CD4-positive, alpha-beta T cell treated with Interleukin-10 for 1 hour (primary cell): ENCODE results near the gene GRAMD1A.
"Not testable (repeated sequence)": the region's sequence is repeated elsewhere in the genome, so short reads cannot be mapped to it uniquely, and the experiment has no call there.

Source experiments
- DNase-seq: peaks from one replicate; pipeline ENCODE4 v3.0.0-alpha.2; 2020

The GRAMD1A gene

DNA sequence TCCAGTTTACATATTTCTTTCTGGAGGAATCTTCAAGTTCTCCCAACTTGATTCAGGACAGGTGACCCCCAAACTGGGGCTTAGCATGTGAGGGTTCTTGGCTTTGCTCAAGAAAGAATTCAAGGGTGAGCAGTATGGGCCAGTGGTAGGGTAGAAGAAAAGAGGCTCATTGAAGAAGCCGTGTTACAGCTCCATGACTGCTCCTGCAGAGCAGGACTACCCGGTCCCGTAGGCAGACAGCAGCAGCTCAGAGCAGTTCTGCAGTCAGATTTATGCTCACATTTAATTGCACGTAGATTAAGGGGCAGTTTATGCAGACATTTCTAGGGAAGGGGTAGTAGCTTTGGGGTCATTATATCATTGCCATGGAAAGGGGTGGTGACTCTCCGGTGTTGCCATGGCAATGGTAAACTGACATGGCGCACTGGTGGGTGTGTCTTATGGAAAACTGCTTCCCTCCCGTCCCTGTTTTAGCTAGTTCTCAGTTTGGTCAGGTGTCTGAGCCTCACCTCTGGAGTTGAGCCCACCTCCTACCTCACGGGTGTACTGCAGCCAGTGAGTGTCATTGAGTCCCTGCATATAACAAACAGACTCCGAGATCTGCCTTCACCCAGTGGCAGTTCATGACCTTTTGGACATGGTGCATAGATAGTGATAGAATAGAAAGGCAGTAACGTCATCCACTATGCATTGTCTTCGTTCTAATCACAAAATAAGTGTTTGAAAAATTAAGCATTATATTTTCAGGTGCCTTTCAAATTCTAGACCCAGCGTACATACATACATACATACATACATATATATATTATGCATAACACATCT lies 20.1 kb upstream of the GRAMD1A start:
- no peak for DNase-seq

- DNase-seq = no peak
These were observed 17.8 kb upstream of the GRAMD1A start for GRCh38 chr19:34982275-34982674.

DNA sequence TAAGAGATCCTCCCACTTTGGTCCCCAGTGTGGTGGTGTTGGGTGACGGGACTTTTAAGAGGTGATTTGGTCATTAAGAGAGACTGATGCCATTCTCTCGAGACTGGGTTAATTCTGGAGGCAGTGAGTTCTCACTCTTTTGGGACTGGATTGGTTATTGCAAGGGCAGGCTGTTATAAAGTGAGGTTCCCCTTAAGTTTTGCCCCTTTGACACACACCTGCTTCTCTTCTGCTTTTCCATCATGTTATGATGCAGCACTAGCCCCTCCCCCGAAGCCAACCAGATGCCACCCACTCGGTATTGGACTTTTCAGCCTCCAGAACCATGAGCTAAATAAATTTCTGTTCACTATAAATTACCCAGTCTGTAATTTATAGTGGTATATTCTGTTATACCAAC lies 16.3 kb upstream of the GRAMD1A start:
- no peak for DNase-seq

DNA sequence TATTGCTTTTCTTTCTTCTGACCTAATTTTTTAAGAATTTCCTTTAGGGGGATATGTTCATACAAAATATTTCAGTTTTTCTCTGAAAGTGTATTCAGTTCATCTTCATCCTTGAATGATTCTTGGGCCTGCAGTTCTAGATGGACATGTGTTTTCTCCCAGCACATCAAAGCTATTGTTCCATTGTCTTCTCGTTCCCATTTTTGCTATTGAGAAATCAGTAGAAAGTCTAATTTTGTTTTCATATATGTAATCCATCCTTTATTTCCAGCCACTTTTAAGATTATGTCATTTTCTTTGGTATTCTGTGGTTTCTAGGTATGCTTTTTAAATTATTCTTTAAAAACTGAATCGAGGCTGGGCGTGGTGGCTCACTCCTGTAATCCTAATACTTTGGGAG lies 15.8 kb upstream of the GRAMD1A start:
- no peak for DNase-seq

DNA sequence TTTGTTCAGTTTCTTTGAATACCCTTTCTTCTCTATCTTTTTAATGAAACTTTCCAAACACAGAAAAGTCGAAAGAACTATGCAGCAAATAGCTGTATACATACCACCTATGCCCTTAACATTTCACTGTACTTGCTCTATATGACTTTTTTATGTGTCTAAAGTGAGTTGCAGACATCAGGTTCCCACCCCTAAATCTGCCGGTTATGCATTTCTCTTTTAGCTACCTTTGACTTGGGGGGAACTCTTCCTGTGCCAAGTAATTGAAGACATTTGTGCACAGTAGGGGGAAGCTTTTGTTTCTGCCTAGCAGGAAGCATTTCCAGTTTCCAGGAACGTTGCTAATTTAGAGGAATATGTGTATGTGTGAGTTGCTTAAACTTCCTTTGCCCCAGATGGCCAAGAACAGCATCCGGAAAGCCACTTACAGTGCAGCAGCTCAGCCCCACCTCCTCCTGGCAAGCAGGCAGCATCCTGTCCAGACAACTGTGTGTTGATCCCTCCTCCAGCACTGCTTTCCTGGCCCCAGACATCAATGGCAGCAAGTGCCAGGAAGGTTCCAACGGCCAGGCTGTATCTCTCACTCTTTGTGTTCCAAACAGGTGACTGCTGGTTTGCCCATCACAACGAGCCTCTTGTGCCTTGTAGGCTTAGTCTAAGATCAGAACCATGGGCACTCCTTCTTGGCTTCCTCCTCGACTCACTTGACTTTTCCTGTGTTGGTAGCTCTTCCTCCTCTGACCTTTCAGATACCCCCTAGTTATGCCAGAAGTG lies 14.7 kb upstream of the GRAMD1A start:
- no peak for DNase-seq

DNA sequence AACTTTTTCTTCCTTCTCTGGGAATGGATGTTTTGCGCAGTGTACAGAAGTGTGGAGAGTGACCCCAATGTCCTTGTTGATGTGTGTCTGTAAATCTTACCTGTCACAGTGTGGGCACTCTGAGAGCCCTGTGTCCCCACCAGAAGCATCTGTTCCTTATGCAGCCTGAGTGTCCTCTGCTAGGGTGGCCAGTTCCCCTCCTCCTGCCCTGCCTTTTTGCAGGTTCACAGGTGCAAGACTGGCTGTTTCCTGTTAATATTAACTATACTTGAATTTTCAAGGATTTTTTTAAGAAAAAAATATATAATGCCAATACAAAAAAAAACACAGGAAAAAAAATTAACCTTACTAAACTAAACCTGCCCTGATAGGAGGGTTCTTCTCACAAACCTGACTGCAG lies 12.0 kb upstream of the GRAMD1A start:
- no peak for DNase-seq

GRCh38 chr19:34989298-34989697 lies 10.8 kb upstream of the GRAMD1A start:
- DNase-seq = no peak

DNA sequence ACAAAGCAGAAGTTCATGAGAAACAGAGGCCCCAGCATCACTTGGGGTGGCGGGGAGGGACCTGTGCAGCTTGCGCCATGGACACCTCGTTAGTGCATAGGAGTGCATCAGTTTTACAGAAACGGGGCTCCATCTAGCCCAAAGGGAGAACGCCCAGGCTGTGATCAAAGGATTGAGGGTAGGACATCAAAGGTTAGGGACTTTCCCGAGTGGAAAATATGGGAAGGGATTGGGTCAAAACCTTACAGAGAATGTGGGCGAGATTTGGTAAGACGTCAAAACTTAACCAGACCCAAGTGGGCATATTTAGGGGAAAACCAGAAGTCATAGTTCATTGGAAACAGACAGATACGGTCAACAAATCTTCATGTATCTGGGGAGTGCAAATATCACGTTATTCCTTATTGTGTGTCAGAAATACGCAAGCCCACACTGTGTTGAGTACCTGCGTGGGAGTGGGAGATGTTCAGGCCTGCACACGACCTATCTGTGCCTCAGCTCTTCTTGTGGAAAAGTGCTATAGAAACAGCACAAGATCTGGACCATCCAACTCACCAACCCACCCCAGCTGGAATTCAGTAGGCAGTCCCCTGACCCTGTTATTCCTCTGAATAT lies 9.4 kb upstream of the GRAMD1A start:
- DNase-seq = no peak

- no peak for DNase-seq
These were observed 8.4 kb upstream of the GRAMD1A start for GRCh38 chr19:34991542-34992333.

DNA sequence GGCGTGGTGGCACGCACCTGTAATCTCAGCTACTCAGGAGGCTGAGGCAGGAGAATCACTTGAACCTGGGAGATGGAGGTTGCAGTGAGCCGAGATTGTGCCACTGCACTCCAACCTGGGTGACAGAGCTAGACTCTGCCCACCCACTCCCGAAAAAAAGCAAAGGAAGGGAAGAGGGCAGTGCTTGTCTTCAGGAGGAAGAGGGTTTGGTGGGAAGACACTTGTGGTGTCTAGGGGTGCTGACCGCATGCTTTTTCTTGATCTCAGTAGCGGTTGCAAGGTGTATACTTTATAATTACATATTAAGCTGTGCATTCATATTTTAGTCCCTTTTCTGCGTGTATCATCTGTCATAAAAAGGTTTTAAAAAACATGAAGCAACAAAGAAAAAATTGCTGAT lies 7.5 kb upstream of the GRAMD1A start:
- peak; percentile 19 for DNase-seq

- no peak for DNase-seq
These were observed 5.9 kb upstream of the GRAMD1A start for GRCh38 chr19:34994286-34994642.

GRCh38 chr19:34994643-34995541 lies 5.2 kb upstream of the GRAMD1A start:
- DNase-seq = no peak

DNA sequence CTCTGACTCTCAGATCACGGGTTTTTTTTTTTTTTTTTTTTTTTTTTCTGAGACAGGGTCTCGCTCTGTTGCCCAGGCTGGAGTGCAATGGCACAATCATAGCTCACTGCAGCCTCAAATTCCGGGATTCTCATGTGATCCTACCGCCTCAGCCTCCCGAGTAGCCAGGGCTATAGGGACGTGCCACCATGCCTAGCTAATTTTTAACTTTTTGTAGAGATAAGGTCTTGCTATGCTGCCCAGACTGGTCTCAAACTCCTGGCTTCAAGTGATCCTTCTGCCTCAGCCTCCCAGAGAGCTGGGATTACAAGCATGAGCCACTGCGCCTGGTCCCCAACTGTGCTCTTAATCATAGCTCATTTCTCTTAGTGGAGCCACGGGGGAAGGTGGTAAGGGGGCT lies 4.6 kb upstream of the GRAMD1A start:
- DNase-seq = no peak

DNA sequence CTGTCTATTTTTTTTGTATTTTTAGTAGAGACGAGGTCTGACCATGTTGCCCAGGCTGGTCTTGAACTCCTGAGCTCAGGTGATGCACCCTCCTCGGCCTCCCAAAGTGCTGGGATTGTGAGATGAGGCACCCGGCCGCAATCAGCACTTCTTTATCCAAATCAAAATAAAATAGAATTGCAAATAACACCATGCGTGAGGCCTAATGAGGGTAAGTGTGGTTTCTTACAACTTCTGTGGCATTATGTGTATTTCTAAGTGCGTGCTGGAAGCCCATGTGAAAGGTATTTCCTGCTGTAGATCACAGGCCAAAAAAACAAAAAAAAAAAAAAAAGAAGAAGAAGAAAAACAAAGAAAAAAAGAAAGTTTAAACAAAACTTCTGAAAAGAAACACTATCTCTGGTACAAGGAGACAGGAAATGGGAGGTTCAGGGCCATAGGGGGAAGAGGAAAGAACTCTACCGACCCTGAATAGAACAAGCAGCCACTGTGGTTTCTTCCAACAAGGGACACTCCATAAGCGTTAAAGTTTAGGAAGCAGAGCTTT lies 3.0 kb upstream of the GRAMD1A start:
- peak; percentile 52 for DNase-seq

DNA sequence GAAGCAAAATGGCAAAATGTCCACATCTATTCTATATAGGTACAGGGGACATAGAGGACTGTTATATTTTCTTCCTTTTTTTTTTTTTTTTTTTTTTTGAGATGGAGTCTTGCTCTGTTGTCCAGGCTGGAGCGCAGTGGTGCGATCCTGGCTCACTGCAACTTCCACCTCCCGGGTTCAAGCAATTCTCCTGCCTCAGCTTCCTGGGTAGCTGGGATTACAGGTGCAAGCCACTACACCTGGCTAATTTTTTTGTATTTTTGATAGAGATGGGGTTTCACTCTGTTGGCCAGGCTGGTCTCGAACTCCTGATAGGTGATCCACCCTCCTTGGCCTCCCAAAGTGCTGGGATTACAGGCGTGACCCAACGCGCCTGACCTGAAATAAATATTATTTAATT lies 1.9 kb upstream of the GRAMD1A start:
- not testable (repeated sequence) for DNase-seq

- DNase-seq = no peak
These were observed 1.2 kb upstream of the GRAMD1A start for GRCh38 chr19:34998777-34999497.

- no peak for DNase-seq
These were observed 169 bp downstream of the GRAMD1A start for GRCh38 chr19:35000338-35000646.

DNA sequence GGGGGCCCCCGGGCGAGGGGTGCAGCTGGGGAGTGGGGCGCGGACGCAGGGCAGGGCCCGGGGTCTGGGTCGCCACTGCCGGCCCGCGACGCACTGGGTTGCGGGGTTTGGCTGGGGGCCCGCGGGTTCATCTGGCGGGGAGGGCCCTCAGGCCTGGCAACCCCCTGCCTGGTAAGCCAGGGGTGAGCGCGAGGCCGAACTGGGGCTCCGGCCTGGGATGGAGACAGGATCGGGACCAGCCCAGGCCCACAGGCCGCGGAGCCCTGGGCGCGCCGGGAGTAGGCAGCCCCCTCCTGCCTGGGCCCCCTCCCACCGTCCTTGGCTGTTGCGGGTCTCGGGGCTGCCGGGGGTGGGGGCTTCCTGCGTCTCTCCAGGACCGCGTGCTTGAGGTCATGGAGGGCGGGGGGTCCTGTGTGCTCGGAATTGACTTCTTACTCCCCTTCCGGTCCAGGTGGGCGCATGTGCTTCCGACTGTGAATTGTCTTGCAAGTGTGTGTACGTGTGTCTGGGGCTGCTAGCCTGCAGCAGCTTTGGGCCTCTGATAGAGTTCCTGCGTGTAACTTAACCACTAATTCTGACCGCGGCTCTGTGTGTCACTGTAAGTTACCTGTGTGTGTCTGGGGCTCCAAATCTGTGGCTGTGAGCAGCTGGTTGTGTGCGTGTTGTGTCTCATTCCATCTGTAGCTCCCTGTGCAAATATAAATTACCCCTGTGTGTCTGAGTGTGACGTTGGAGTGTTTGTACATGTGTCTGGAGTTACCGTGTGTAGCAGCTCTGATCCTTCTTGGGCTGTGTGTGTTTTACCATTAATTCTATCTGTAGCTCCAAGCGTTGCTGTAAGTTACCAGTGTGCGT lies 751 bp downstream of the GRAMD1A start:
- peak; percentile 70 for DNase-seq

- DNase-seq = no peak
These were observed 2.0 kb downstream of the GRAMD1A start for GRCh38 chr19:35002037-35002535.
